ENCODE data around the gene YES1.
"Not testable (repeated sequence)": the region's sequence is repeated elsewhere in the genome, so short reads cannot be mapped to it uniquely, and the experiment has no call there.

The YES1 gene

GRCh38 chr18:730692-731091 is 81.3 kb downstream of the YES1 start:
- Histone ChIP-seq H3K9ac (ENCODE audit: low read depth, low read length) (no peak overlapping the region), H4K20me1 (ENCODE audit: insufficient read depth, low read length) (no peaks in the 10 kb centered on the region), H3K27ac (ENCODE audit: low read length) (no peak overlapping the region), H3K4me1 (ENCODE audit: insufficient read depth, low read length) (no peaks in the 10 kb centered on the region), H3K4me3 (ENCODE audit: low read depth in 1 of 2, low read length in 2 of 2) (no peak overlapping the region), H3K79me2 (ENCODE audit: insufficient read depth, low read length) (no peaks in the 10 kb centered on the region), H3K9me3 (ENCODE audit: insufficient read depth, low read length, severe bottlenecking) (no peaks in the 10 kb centered on the region), H3K27me3 (ENCODE audit: insufficient read depth, low read length, poor library complexity) (no peaks in the 10 kb centered on the region), H3K36me3 (ENCODE audit: insufficient read depth, low read length) (peaks cover 22% of the 10 kb centered on the region), H2AFZ (ENCODE audit: low read depth, low read length) (no peak overlapping the region), H3K4me2 (ENCODE audit: insufficient read depth, low read length) (no peak overlapping the region)
- no peak; the same call in 2 of the 3 replicates for ATAC-seq (ENCODE audit: insufficient read depth, low read depth)
- TF ChIP-seq EZH2 (IDR thresholded peaks at IDR 0.05; ENCODE audit: borderline replicate concordance, low read depth, low read length, severe bottlenecking): no peak
- TF ChIP-seq CTCF (IDR thresholded peaks at IDR 0.05; ENCODE audit: borderline replicate concordance, extremely low read depth, low read length, poor library complexity, severe bottlenecking): no peak
- DNase-seq: no peak

GRCh38 chr18:730120-730519 is 81.9 kb downstream of the YES1 start:
- H3K79me2 ChIP-seq (ENCODE audit: insufficient read depth, low read length); H3K9ac ChIP-seq (ENCODE audit: low read depth, low read length); H2AFZ ChIP-seq (ENCODE audit: low read depth, low read length); H3K4me1 ChIP-seq (ENCODE audit: insufficient read depth, low read length); H4K20me1 ChIP-seq (ENCODE audit: insufficient read depth, low read length); H3K27me3 ChIP-seq (ENCODE audit: insufficient read depth, low read length, poor library complexity); DNase-seq; H3K27ac ChIP-seq (ENCODE audit: low read length); H3K4me3 ChIP-seq (ENCODE audit: low read depth in 1 of 2, low read length in 2 of 2); H3K4me2 ChIP-seq (ENCODE audit: insufficient read depth, low read length); H3K9me3 ChIP-seq (ENCODE audit: insufficient read depth, low read length, severe bottlenecking): not testable (repeated sequence)
- peaks cover 16% of the 10 kb centered on the region for H3K36me3 ChIP-seq (ENCODE audit: insufficient read depth, low read length)
- TF ChIP-seq CTCF (IDR thresholded peaks at IDR 0.05; ENCODE audit: borderline replicate concordance, extremely low read depth, low read length, poor library complexity, severe bottlenecking): peak; percentile 32
- ATAC-seq (ENCODE audit: insufficient read depth, low read depth): peak; percentile 52; the same call in 1 of the 3 replicates

- Histone ChIP-seq H3K79me2 (ENCODE audit: insufficient read depth, low read length) (no peaks in the 10 kb centered on the region), H4K20me1 (ENCODE audit: insufficient read depth, low read length) (no peaks in the 10 kb centered on the region), H3K27ac (ENCODE audit: low read length) (no peak overlapping the region), H3K9ac (ENCODE audit: low read depth, low read length) (no peak overlapping the region), H3K9me3 (ENCODE audit: insufficient read depth, low read length, severe bottlenecking) (no peaks in the 10 kb centered on the region), H3K27me3 (ENCODE audit: insufficient read depth, low read length, poor library complexity) (no peaks in the 10 kb centered on the region), H3K4me3 (ENCODE audit: low read depth in 1 of 2, low read length in 2 of 2) (no peak overlapping the region), H3K4me2 (ENCODE audit: insufficient read depth, low read length) (no peak overlapping the region), H3K4me1 (ENCODE audit: insufficient read depth, low read length) (no peaks in the 10 kb centered on the region), H2AFZ (ENCODE audit: low read depth, low read length) (no peak overlapping the region), H3K36me3 (ENCODE audit: insufficient read depth, low read length) (peaks cover 13% of the 10 kb centered on the region; the same call in 1 of the 2 replicates)
- TF ChIP-seq CTCF (IDR thresholded peaks at IDR 0.05; ENCODE audit: borderline replicate concordance, extremely low read depth, low read length, poor library complexity, severe bottlenecking): no peak
- ATAC-seq (ENCODE audit: insufficient read depth, low read depth) (no peak), DNase-seq (no peak)
These were observed 86.4 kb downstream of the YES1 start for GRCh38 chr18:725646-726045.

GRCh38 chr18:723541-724080 is 88.4 kb downstream of the YES1 start:
- Histone ChIP-seq H3K9ac (ENCODE audit: low read depth, low read length) (no peak overlapping the region), H3K4me1 (ENCODE audit: insufficient read depth, low read length) (no peaks in the 10 kb centered on the region), H3K27ac (ENCODE audit: low read length) (no peak overlapping the region), H3K27me3 (ENCODE audit: insufficient read depth, low read length, poor library complexity) (no peaks in the 10 kb centered on the region), H3K4me2 (ENCODE audit: insufficient read depth, low read length) (no peak overlapping the region), H3K36me3 (ENCODE audit: insufficient read depth, low read length) (peaks cover 10% of the 10 kb centered on the region; the same call in 1 of the 2 replicates), H2AFZ (ENCODE audit: low read depth, low read length) (no peak overlapping the region), H3K79me2 (ENCODE audit: insufficient read depth, low read length) (no peaks in the 10 kb centered on the region), H3K4me3 (ENCODE audit: low read depth in 1 of 2, low read length in 2 of 2) (no peak overlapping the region), H3K9me3 (ENCODE audit: insufficient read depth, low read length, severe bottlenecking) (no peaks in the 10 kb centered on the region), H4K20me1 (ENCODE audit: insufficient read depth, low read length) (no peaks in the 10 kb centered on the region)
- no peak for TF ChIP-seq EZH2 (IDR thresholded peaks at IDR 0.05; ENCODE audit: borderline replicate concordance, low read depth, low read length, severe bottlenecking)
- TF ChIP-seq CTCF (IDR thresholded peaks at IDR 0.05; ENCODE audit: borderline replicate concordance, extremely low read depth, low read length, poor library complexity, severe bottlenecking): no peak
- DNase-seq: no peak
- ATAC-seq (ENCODE audit: insufficient read depth, low read depth): no peak

All from DND-41 (cell line).